Psoas muscle (tissue), 8 donors: Measurements from ENCODE around the gene PRKAG2. TPM values are rescaled to one million over a fixed set of nuclear protein-coding genes. Genes with fewer than 3 reads are reported as not detected.

Source experiments
- ATAC-seq, 4 donors: fragments of 200-7000 bp; cut with Tn5 transposase; one replicate each; pipeline ENCODE4 v1.9.1; 2020; ENCODE audit warnings: moderate library complexity in 3 of 4, mild to moderate bottlenecking in 2 of 4
- DNase-seq, 2 donors: peaks; one replicate each; pipeline ENCODE4 v3.0.0-alpha.2; 2020
- H3K27ac ChIP-seq: fragments of 200-600 bp; one replicate; pipeline ENCODE4 v1.8.0; 2022
- H3K27me3 ChIP-seq, 3 donors: fragments of 200-600 bp in 1 of 3; one replicate each; pipeline versions ENCODE4 v1.6.1 to v1.8.0; 2013 to 2022; ENCODE audit warnings: low read length in 2 of 3, mild to moderate bottlenecking in 2 of 3, moderate library complexity in 1 of 3; ENCODE audit not compliant: insufficient read depth in 3 of 3
- H3K36me3 ChIP-seq, 2 donors: fragments of 200-600 bp in 1 of 2; one replicate each; pipeline versions ENCODE4 v1.6.1 to v1.8.0; 2013 to 2022; ENCODE audit warnings: low read depth in 1 of 2, mild to moderate bottlenecking in 1 of 2, moderate library complexity in 1 of 2; ENCODE audit not compliant: insufficient read depth in 1 of 2
- H3K4me1 ChIP-seq: fragments of 200-600 bp; one replicate; pipeline ENCODE4 v1.8.0; 2022
- H3K4me3 ChIP-seq: fragments of 200-600 bp; one replicate; pipeline ENCODE4 v1.8.0; 2022; ENCODE audit warnings: mild to moderate bottlenecking
- H3K9me3 ChIP-seq: fragments of 200-600 bp; one replicate; pipeline ENCODE4 v1.8.0; 2022
- WGBS, 3 donors: extraction: QIAGEN DNeasy Blood & Tissue Kit; methylation state at CpG; one replicate each; pipeline versions ENCODE4 v1.1.6 to v1.1.7; 2013; 5-methylcytosine and 5-hydroxymethylcytosine counted together
- intact Hi-C, 2 donors: fragments of 100-400 bp; cut with DNase I; formaldehyde crosslinking; loops; one replicate each; pipeline versions ENCODE4 v1.11.0 to v1.14.2; 2022
- polyA plus RNA-seq, 3 donors: library from polyadenylated mRNA; stranded (reverse); fragments of 200-250 nt; gene quantifications; one replicate each; pipeline ENCODE4 v1.2.3, GENCODE V29; 2013
- total RNA-seq, 4 donors: library from RNA; stranded (reverse); fragmentation: NEBNext Ultra II Directional in 2 of 4; extraction: Animal tissue kit (Norgen Biotek cat#: 25700) in 2 of 4; gene quantifications; one replicate each; pipeline versions ENCODE4 v1.2.1 to v1.2.4, GENCODE V29; 2021 to 2023
- TF ChIP-seq, protein P1 (sequence below): fragments of 200-600 bp; IDR thresholded peaks from one replicate; pipeline ENCODE4 v1.8.0; 2022; ENCODE audit warnings: antibody characterized with exemption
- donor health status: healthy with polysubstance abuse.
- donor health status: DM: no; HTN: no; CAD: no; lungs with moderate emphysema.
- donor health status: Bipolar disorder and iron deficiency.
- donor health status: healthy.
- donor health status: DM: yes; HTN: yes; CAD: no.
- donor health status: DM: no; HTN: no; CAD: no.
- donor health status: DM: no; HTN: no; CAD: no.
- donor health status: DM: yes; HTN: yes; CAD: no.

Gene PRKAG2
- total and polyA plus RNA-seq, 7 donors, result 9.3 to 143 (median 19.8) TPM

DNA sequence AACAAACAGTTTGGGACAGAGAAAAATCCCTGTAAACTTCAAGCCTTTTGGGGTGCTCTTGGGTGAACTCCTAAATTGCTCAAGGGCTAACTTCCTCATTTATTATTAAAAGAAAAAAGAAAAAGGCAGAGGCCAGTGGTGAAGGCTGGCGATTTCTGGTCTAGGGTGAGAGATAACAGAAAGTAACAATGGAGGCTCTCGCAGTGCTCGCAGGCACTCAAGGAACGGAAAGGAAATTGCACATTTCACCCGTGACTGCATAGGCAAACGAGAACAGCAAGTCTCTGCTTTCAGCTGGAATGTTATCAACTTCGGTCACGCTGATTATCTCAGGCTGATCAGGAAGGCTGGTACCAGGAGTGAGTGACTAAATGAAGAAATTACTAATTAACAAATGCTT lies 70.7 kb downstream of the PRKAG2 start:
- H3K9me3 ChIP-seq, result no peaks in the 10 kb centered on the region
- no peak overlapping the region for H3K27ac ChIP-seq
- no peaks in the 10 kb centered on the region for H3K4me1 ChIP-seq
- no peaks in the 10 kb centered on the region for H3K27me3 ChIP-seq
- H3K36me3 ChIP-seq, result no peaks in the 10 kb centered on the region
- WGBS, 3 donors, result 31 to 50% (median 33%) methylated on average over 8 of the region's 8 CpGs
- intact Hi-C loops, result no loop called here
- DNase-seq (peak in 1 of 2 donors; percentile 23), ATAC-seq (no peak)
- H3K4me3 ChIP-seq, result no peak overlapping the region
- TF ChIP-seq, protein P1, sequence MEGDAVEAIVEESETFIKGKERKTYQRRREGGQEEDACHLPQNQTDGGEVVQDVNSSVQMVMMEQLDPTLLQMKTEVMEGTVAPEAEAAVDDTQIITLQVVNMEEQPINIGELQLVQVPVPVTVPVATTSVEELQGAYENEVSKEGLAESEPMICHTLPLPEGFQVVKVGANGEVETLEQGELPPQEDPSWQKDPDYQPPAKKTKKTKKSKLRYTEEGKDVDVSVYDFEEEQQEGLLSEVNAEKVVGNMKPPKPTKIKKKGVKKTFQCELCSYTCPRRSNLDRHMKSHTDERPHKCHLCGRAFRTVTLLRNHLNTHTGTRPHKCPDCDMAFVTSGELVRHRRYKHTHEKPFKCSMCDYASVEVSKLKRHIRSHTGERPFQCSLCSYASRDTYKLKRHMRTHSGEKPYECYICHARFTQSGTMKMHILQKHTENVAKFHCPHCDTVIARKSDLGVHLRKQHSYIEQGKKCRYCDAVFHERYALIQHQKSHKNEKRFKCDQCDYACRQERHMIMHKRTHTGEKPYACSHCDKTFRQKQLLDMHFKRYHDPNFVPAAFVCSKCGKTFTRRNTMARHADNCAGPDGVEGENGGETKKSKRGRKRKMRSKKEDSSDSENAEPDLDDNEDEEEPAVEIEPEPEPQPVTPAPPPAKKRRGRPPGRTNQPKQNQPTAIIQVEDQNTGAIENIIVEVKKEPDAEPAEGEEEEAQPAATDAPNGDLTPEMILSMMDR, result no peak

- TF ChIP-seq, protein P1, result no peak
- no peak for DNase-seq
Observed at GRCh38 chr7:151805191-151805590, 71.7 kb downstream of the PRKAG2 start.

GRCh38 chr7:151804756-151805155 lies 72.2 kb downstream of the PRKAG2 start:
- no peaks in the 10 kb centered on the region for H3K27me3 ChIP-seq
- ATAC-seq (no peak), DNase-seq (no peak)
- H3K4me3 ChIP-seq, result no peak overlapping the region
- H3K4me1 ChIP-seq, result no peaks in the 10 kb centered on the region
- H3K27ac ChIP-seq, result no peak overlapping the region
- TF ChIP-seq, protein P1, result no peak
- H3K36me3 ChIP-seq, result no peaks in the 10 kb centered on the region
- intact Hi-C loops, result no loop called here
- H3K9me3 ChIP-seq, result no peaks in the 10 kb centered on the region
- WGBS, 3 donors, result 95 to 98% (median 95%) methylated on average over 9 of the region's 9 CpGs

More at GRCh38 chr7:151805191-151805590, 71.7 kb downstream of the PRKAG2 start:
- Histone ChIP-seq H3K4me3 (no peak overlapping the region), H3K4me1 (no peaks in the 10 kb centered on the region), H3K36me3 (no peaks in the 10 kb centered on the region), H3K27ac (no peak overlapping the region), H3K27me3 (no peaks in the 10 kb centered on the region), H3K9me3 (no peaks in the 10 kb centered on the region)
- 56 to 63% (median 60%) methylated on average over 6 of the region's 6 CpGs for WGBS, 3 donors
- intact Hi-C loops, result no loop called here
- no peak for ATAC-seq

DNA sequence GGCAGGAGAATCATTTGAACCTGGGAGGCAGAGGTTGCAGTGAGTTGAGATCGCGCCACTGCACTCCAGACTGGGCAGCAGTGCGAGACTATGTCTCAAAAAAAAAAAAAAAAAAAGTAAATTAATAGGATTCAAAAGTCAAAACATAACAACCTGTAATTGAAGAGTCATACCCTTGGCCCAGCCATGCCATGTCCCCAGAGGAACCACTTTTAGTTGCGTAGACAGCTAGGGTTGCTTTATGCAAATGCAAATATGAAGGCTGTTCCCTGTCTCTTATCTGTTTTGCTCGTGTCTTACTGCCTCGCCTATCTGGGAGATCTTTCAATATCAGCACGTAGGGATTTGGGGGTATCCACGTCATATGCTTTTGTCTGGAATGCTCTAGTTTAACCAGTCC lies 73.1 kb downstream of the PRKAG2 start:
- H3K27me3 ChIP-seq, result no peaks in the 10 kb centered on the region
- H3K27ac ChIP-seq, result no peak overlapping the region
- ATAC-seq (no peak), DNase-seq (no peak)
- 93 to 97% (median 93%) methylated on average over 8 of the region's 8 CpGs for WGBS, 3 donors
- intact Hi-C loops, result no loop called here
- H3K36me3 ChIP-seq, result no peaks in the 10 kb centered on the region
- H3K4me3 ChIP-seq, result no peak overlapping the region
- TF ChIP-seq, protein P1, result no peak
- no peaks in the 10 kb centered on the region for H3K4me1 ChIP-seq
- no peaks in the 10 kb centered on the region for H3K9me3 ChIP-seq

- 90 to 98% (median 95%) methylated on average over 5 of the region's 5 CpGs for WGBS, 3 donors
- no peak overlapping the region for H3K4me3 ChIP-seq
- H3K27me3 ChIP-seq, result no peaks in the 10 kb centered on the region
- intact Hi-C loops, result no loop called here
- no peaks in the 10 kb centered on the region for H3K9me3 ChIP-seq
- DNase-seq (peak in 1 of 2 donors; percentile 31), ATAC-seq (no peak)
- H3K27ac ChIP-seq, result no peak overlapping the region
- TF ChIP-seq, protein P1, result no peak
- no peaks in the 10 kb centered on the region for H3K36me3 ChIP-seq
- H3K4me1 ChIP-seq, result no peaks in the 10 kb centered on the region
Observed at GRCh38 chr7:151802469-151802846, 74.5 kb downstream of the PRKAG2 start.
